Head of caudate nucleus (tissue), 42 donors: ENCODE data around the gene KATNA1.
A peak's percentile ranks its signal among the peaks of the same experiment; 100 is the strongest.
"Not testable (repeated sequence)": the region's sequence is repeated elsewhere in the genome, so short reads cannot be mapped to it uniquely, and the experiment has no call there.

Experiments used
- DNase-seq, 42 donors: peaks; one replicate each; pipeline versions ENCODE4 v3.0.0 to v3.0.0-alpha.2; 2020 to 2021; ENCODE audit warnings: mixed read lengths in 7 of 42
- intact Hi-C: fragments of 100-400 bp; cut with DNase I; formaldehyde crosslinking; loops from one replicate; pipeline ENCODE4 v1.15.0; 2022

KATNA1 gene

GRCh38 chr6:149648148-149649145, at the start of gene KATNA1:
TSS of gene KATNA1 (minus strand) at chr6:149648714. CDS start at chr6:149638547, 10,167 bp downstream.
- DNase-seq: peak; percentile 67 to 94 (median 86)
- intact Hi-C loops: loop anchor here (2.0 to 5.0 kb wide), 2 partner anchors 81 to 102 kb away; partner anchors contain the start of genes GINM1 and PPIL4

GRCh38 chr6:149698175-149698574, 49.7 kb upstream of the KATNA1 start:
- intact Hi-C loops: no loop called here
- DNase-seq: no peak

GRCh38 chr6:149696901-149697300, 48.4 kb upstream of the KATNA1 start:
- intact Hi-C loops: no loop called here
- DNase-seq: no peak

DNA sequence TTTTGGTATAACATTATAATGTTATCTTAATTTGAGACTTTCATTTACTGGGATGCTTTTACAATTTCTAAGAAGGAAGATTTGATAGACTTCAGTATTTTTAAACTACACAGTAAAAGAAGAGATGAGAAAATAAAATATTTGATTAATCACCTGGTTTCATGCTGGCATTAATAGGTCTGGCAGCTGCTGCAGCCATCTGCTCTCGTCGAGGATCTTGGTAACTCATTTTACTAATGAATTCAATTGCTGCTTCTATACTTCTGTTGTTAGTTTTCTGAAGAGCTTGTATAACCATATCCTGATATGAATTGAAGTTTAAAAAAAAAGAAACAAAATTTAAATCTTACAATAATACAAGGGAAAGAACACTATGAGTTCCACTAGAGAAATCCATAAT, 46.4 kb upstream of the KATNA1 start:
- no peak for DNase-seq
- intact Hi-C loops: no loop called here

- intact Hi-C loops: no loop called here
- DNase-seq: no peak
These were observed 42.7 kb upstream of the KATNA1 start for GRCh38 chr6:149691201-149691600.

- intact Hi-C loops: no loop called here
- DNase-seq: peak in 7 of 42 donors; percentile 7 to 47 (median 19)
These were observed 37.7 kb upstream of the KATNA1 start for GRCh38 chr6:149686230-149686629.

- intact Hi-C loops: no loop called here
- DNase-seq: no peak
These were observed 34.8 kb upstream of the KATNA1 start for GRCh38 chr6:149683256-149683859.

DNA sequence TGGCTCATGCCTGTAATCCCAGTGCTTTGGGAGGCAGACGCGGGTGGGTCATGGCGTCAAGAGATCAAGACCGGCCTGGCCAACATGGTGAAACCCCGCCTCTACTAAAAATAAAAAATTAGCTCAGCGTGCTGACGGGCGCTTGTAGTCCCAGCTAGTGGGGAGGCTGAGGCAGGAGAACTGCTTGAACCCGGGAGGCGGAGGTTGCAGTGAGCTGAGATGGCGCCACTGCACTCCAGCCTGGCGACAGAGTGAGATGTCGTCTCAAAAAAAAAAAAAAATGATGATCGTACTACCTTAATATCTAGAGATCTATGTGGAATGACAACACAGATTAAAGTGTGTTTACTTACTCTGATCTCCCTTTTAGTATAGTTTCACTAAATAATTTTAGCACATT, 33.3 kb upstream of the KATNA1 start:
- intact Hi-C loops, DNase-seq: not testable (repeated sequence)

- intact Hi-C loops: no loop called here
- no peak for DNase-seq
These were observed 32.7 kb upstream of the KATNA1 start for GRCh38 chr6:149681209-149681608.

DNA sequence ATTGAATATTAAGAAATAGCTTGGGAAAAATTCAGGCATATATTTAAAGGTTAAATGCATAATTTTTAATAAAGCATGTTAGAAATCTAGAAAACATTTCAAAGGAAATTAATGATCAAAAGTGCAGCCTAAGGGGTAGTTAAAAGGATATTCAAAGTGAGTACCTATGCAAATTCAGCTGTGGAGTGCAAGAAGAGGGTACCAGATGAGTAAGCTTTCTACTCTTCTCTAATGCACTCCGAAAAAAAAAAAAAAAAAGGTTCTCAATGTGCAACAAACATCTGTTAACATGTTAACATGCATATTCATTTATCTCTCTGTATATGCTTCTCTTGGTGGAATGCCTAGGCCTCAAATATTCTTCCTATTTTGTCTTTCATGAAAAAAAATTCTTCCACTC, 32.0 kb upstream of the KATNA1 start:
- DNase-seq: no peak
- intact Hi-C loops: no loop called here

DNA sequence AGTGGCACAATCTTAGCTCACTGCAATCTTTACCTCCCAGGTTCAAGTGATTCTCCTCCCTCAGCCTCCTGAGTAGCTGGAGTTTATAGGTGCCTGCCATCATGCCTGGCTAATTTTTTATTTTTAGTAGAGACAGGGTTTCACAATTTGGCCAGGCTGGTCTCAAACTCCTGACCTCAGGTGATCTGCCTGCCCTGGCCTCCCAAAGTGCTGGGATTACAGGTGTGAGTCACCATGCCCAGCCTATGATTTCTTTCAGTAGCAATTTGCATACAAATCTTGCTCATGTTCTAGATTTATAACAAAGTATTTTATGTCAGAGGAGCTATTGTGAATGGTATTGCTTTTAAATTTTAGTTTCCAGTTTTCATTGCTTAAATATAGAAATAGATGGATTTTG, 23.8 kb upstream of the KATNA1 start:
- DNase-seq, intact Hi-C loops: not testable (repeated sequence)

DNA sequence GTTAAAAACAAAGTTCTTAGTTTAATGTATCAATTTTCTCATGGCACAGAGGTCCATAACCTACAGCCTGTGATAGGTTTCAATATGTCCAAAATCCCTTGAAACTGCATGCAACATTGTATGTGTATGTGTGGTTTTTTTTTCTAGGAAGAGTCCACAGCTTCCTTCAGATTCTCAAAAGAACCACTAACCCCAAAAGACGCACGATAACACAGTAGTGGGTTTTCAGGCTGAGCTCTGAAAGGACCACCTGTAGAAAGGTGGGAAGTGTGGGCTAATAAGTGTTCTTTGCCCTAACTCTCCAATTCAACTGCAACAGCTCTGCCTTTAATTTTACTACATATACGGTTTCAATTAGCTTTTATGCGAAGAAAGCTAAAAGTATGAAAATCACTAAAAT, 11.5 kb upstream of the KATNA1 start:
- intact Hi-C loops: no loop called here
- DNase-seq: no peak

DNA sequence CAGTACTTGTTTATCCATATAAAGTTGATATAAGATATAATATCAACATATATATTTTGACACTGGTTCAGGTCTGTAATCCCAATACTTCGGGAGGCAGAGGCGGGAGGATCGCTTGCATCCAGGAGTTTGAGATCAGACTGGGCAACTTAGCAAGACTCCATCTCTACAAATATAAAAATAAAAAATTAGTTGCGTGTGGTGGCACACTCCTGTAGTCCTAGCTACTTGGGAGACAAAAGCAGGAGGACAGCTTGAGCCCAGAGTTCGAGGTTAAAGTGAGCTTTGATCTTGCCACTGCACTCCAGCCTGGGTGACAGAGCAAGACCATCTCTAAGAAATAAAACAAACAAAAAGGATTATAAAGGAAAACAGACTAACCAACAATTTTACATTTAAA, 8.9 kb upstream of the KATNA1 start:
- intact Hi-C loops: no loop called here
- no peak for DNase-seq

DNA sequence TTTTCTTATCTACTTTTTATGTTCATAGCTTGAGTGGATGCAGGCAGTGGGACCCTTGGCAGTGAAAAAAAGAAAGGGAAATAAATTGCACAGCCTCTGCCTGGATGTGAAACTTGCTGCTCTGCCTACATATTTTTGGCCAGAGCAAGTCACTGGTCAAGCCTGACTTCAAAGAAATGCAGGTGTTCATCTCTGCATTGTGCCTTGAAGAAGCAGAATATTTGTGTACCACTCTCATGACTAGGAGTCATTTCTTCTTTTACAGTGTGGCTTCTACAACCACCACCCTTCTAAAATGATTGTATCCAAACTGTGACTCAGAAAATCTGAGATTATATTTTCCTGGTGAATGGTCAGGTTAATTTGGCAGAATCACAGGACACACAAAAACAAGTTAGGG, 2.5 kb upstream of the KATNA1 start:
- no peak for DNase-seq
- intact Hi-C loops: no loop called here

DNA sequence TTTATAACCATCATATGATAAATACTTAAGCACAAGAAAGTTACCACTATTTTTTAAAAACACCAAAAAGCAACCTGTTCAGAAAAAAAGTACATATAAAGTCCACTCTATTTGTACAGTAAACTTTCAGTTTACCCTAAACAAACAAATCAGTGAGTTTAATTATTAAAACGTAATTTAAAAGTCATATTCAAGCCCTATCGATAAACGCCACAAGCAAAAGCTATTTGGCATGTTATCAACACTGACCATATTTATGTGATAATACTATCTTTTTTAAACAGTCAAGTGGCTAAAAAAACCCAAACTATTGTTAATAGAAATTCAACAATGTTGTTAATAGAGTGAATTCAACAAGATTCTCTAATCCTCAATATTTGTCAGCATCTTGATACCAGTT, 1.9 kb downstream of the KATNA1 start:
- intact Hi-C loops: loop anchor here (5.0 kb wide), 1 partner anchor 79 kb away; the partner anchor contains the start of gene GINM1
- no peak for DNase-seq

GRCh38 chr6:149642829-149643580, 5.5 kb downstream of the KATNA1 start:
- intact Hi-C loops: no loop called here
- DNase-seq: no peak

DNA sequence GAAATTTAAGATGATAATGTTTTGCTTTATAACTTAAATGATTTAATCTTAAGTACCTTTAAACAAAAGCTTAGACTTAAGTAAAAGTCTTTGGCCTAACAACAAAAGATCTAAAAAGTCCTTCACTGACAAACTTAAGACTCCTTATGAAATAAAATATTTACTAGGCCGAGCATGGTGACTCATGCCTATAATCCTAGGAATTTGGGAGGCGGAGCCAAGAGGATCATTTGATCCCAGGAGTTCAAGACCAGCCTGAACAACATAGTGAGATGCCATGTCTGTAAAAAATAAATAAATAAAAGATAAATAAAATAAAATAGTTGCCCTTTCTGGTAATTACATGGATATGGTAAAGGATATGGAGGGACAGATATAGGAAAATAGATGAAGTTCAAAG, 12.4 kb downstream of the KATNA1 start:
- DNase-seq: no peak
- intact Hi-C loops: no loop called here

DNA sequence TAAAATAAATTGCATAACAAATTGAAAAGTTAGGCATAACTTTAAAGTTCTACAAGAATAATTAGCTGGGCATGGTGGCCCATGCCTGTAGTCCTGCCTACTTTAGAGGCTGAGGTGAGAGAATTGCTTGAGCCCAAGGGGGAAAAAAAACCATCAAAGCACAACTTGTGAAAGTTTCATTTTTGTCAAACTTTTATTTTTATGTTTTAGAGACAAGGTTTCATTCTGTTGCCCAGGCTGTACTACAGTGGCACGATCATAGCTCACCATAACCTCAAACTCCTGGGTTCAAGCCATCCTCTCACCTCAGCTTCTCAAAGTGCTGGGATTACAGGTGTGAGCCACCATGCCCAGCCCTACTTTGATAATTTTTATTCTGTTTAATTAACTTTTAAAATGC, 14.2 kb downstream of the KATNA1 start:
- intact Hi-C loops: no loop called here

GRCh38 chr6:149628875-149629510, 19.5 kb downstream of the KATNA1 start:
- DNase-seq: no peak
- intact Hi-C loops: no loop called here

More for the DNA sequence above, 14.2 kb downstream of the KATNA1 start:
- DNase-seq: no peak
